ENCODE results near the gene KRT71. TPM values are rescaled to one million over a fixed set of nuclear protein-coding genes. Genes with fewer than 3 reads are reported as not detected.

Gene KRT71
- total RNA-seq, 1 donor from 2014 or later: not detected

- intact Hi-C loops (cut with DNase I): no loop called here
- no peak for TF ChIP-seq CTCF (IDR thresholded peaks at IDR 0.05)
- Histone ChIP-seq H3K4me3 (no peak overlapping the region), H3K4me1 (no peaks in the 10 kb centered on the region), H3K9me3 (no peaks in the 10 kb centered on the region), H3K36me3 (no peaks in the 10 kb centered on the region), H3K27ac (no peak overlapping the region), H3K27me3 (ENCODE audit: low read depth) (peaks cover 4% of the 10 kb centered on the region)
- ATAC-seq: no peak
- DNase-seq: no peak
Measured at GRCh38 chr12:52518574-52519386, 34.2 kb downstream of the KRT71 start.

DNA sequence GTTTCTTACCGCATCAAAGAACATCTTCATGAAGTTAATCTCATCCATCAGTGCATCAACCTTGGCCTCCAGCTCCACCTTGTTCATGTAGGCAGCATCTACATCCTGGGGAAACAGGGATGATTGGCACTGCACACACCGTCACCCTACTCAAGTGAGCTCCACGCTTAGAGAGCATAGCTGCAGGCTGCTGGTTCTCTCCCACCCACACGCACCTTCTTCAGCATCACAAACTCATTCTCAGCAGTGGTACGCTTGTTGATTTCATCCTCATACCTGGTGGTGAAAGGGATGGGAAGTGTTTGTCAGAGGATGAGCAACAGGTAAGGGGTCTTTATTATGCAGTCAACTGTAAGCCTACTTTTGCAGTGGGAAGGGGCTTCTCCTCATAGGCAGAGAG is 35.1 kb downstream of the KRT71 start:
- DNase-seq: no peak

DNA sequence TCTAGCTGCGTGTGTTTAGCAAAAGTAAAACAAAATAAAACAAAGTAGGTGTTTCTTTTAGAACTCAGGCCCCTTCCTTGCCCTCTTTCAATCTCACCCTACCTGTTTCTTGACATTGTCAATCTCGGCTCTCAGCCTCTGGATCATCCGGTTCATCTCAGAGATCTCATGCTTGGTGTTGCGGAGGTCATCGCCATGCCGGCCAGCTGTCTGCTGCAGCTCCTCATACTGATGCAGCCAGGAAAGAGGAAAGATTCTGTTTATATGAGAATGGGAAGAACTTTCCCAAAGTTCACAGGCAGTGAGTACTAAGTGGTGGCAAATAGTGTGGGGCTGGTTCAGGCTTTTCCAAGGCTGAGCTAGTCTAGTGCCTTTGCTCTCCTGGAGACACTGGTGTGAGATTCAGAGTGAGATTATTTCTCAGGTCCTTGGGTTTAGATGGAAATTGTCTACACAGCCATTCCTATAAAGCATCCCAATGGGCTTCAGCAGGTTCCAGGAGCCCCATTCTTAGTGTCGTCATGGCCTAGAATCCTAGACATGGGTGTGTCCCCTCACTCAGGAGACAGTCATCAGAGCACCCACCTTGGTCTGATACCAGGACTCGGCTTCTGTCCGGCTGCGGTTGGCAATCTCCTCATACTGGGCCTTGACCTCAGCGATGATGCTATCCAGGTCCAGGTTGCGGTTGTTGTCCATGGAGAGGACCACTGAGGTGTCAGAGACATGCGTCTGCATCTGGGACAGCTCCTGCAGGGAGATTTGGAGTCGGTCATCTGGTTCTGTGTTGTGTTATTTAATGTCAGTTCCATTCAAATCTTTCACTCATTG is 35.7 kb downstream of the KRT71 start:
- DNase-seq (no peak), ATAC-seq (no peak)
- H3K27me3 ChIP-seq (ENCODE audit: low read depth): peaks cover 13% of the 10 kb centered on the region
- no peaks in the 10 kb centered on the region for H3K4me1 ChIP-seq
- no peak overlapping the region for H3K27ac ChIP-seq
- no peak overlapping the region for H3K4me3 ChIP-seq
- intact Hi-C loops (cut with DNase I): no loop called here
- no peaks in the 10 kb centered on the region for H3K36me3 ChIP-seq
- H3K9me3 ChIP-seq: no peaks in the 10 kb centered on the region
- TF ChIP-seq CTCF (IDR thresholded peaks at IDR 0.05): no peak

More for the DNA sequence above, 35.1 kb downstream of the KRT71 start:
- H3K4me3 ChIP-seq: no peak overlapping the region
- H3K27ac ChIP-seq: no peak overlapping the region
- H3K4me1 ChIP-seq: no peaks in the 10 kb centered on the region
- H3K27me3 ChIP-seq (ENCODE audit: low read depth): peaks cover 6% of the 10 kb centered on the region
- no peak for TF ChIP-seq CTCF (IDR thresholded peaks at IDR 0.05)
- no peaks in the 10 kb centered on the region for H3K36me3 ChIP-seq
- intact Hi-C loops (cut with DNase I): no loop called here
- H3K9me3 ChIP-seq: no peaks in the 10 kb centered on the region
- no peak for ATAC-seq

DNA sequence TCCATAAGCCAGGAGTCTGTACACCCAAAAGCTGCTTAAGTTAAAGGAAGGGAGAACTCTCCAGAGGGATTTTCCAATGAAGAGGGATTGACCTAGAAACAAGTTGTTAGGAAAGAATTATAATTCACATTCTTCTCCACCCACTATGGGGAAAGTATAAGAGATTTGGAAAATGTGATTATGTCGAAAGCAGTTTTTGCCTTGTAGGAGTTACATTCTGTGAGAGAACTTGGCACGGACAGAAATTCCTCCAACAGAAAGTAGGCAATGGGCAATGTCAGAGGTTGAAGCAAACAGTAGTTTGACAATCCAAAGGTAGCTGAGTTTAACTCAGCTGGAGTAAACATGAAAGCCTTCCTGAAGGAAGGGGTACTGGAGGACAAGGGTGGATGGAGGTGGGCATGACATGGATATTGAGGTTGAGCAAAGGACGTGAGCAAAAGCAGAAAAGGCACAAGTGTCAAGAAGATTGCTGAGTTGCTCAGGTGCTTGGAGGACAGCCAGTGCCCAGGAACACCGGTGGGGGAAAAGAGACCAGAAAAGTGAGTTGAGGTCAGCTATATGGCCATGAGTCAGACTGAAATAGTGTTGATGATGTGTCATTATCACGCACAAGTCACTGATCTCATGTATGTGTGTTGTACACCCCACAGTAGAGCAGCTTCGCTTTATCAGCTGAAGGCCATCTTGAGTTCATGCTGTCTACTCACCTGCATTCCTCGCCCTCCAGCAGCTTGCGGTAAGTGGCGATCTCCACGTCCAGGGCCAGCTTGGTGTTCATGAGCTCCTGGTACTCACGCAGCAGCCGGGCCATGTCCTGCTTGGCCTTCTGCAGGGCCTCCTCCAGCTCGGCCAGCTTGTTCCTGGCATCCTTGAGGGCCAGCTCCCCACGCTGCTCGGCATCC is 36.8 kb downstream of the KRT71 start:
- TF ChIP-seq CTCF (IDR thresholded peaks at IDR 0.05): no peak
- Histone ChIP-seq H3K27ac (no peak overlapping the region), H3K36me3 (no peaks in the 10 kb centered on the region), H3K4me3 (no peak overlapping the region), H3K27me3 (ENCODE audit: low read depth) (peaks cover 14% of the 10 kb centered on the region), H3K4me1 (no peaks in the 10 kb centered on the region), H3K9me3 (no peaks in the 10 kb centered on the region)
- ATAC-seq (no peak), DNase-seq (no peak)
- intact Hi-C loops (cut with DNase I): no loop called here

DNA sequence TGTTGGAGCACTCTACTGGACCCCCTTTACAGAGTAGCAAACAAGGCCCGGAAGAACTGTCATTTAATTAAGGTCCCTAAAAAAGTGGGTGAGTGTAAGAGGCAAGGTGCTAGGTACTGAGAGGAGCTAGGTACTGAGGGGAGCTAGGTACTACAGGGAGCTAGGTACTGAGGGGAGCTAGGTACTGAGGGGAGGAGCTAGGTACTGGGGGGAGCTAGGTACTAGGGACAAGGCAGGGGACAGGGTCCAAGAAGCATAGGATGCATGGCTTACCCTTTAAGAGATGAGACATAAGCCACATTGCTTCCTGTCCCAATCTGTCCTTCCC is 37.7 kb downstream of the KRT71 start:
- no peak for TF ChIP-seq CTCF (IDR thresholded peaks at IDR 0.05)
- H3K9me3 ChIP-seq: no peaks in the 10 kb centered on the region
- ATAC-seq: no peak

More for the DNA sequence above, 37.7 kb downstream of the KRT71 start:
- peaks cover 15% of the 10 kb centered on the region for H3K27me3 ChIP-seq (ENCODE audit: low read depth)
- no peak overlapping the region for H3K4me3 ChIP-seq
- H3K4me1 ChIP-seq: no peaks in the 10 kb centered on the region
- no peak overlapping the region for H3K27ac ChIP-seq
- no peak for DNase-seq
- H3K36me3 ChIP-seq: no peaks in the 10 kb centered on the region
- intact Hi-C loops (cut with DNase I): no loop called here
